Keratinocyte (primary cell): ENCODE data around the gene BTG2. TPM values are rescaled to one million over a fixed set of nuclear protein-coding genes. Genes with fewer than 3 reads are reported as not detected.

Source experiments
- DNase-seq: peaks from one replicate; pipeline ENCODE4 v3.0.0-alpha.2; 2011; ENCODE audit warnings: low read depth, missing footprints, low spot score
- FAIRE-seq: peaks from 2 replicates; lab custom pipeline; 2011; peaks lifted over from hg19 to GRCh38; lab: Jason Lieb, UNC
- H2AFZ ChIP-seq: 2 replicates; pipeline ENCODE4 v1.6.0; 2012; ENCODE audit warnings: low read length, control low read depth, inconsistent platforms; ENCODE audit not compliant: control insufficient read depth
- H3K27ac ChIP-seq: 2 replicates; pipeline ENCODE4 v1.5.1; 2011; ENCODE audit warnings: low read length; ENCODE audit not compliant: control insufficient read depth, insufficient read depth
- H3K27me3 ChIP-seq: 3 replicates; pipeline ENCODE4 v1.6.0; 2011; ENCODE audit warnings: low read length; ENCODE audit not compliant: control insufficient read depth, insufficient read depth; ENCODE audit errors: extremely low read depth
- H3K36me3 ChIP-seq, 2 experiments: 2 replicates in 1 of 2; 3 replicates in 1 of 2; pipeline ENCODE4 v1.5.1; 2011; ENCODE audit warnings: low read length in 2 of 2, mild to moderate bottlenecking in 1 of 2; ENCODE audit not compliant: control insufficient read depth in 2 of 2, insufficient read depth in 2 of 2; ENCODE audit errors: extremely low read depth in 1 of 2
- H3K4me1 ChIP-seq: 3 replicates; pipeline ENCODE4 v1.5.1; 2011; ENCODE audit warnings: low read length; ENCODE audit not compliant: control insufficient read depth, insufficient read depth; ENCODE audit errors: extremely low read depth
- H3K4me2 ChIP-seq: 3 replicates; pipeline ENCODE4 v1.6.0; 2011; ENCODE audit warnings: low read depth, low read length; ENCODE audit not compliant: control insufficient read depth, insufficient read depth; ENCODE audit errors: extremely low read depth
- H3K4me3 ChIP-seq, 3 experiments: fragments of 200-600 bp in 1 of 3; sonication (generic) in 1 of 3; 2 replicates in 2 of 3; 3 replicates in 1 of 3; pipeline ENCODE4 v1.5.1; 2011 to 2016; ENCODE audit warnings: low read length in 3 of 3, mild to moderate bottlenecking in 3 of 3, control low read depth in 2 of 3, inconsistent platforms in 1 of 3, low read depth in 1 of 3, mixed read lengths in 1 of 3, mixed run types in 1 of 3, moderate library complexity in 1 of 3; ENCODE audit not compliant: control insufficient read depth in 2 of 3, insufficient read depth in 2 of 3; ENCODE audit errors: extremely low read depth in 1 of 3
- H3K79me2 ChIP-seq: 2 replicates; pipeline ENCODE4 v1.6.0; 2012; ENCODE audit warnings: low read length; ENCODE audit not compliant: control insufficient read depth, insufficient read depth
- H3K9ac ChIP-seq: 3 replicates; pipeline ENCODE4 v1.6.0; 2011; ENCODE audit warnings: low read length; ENCODE audit not compliant: control insufficient read depth, insufficient read depth; ENCODE audit errors: extremely low read depth
- H3K9me1 ChIP-seq: 3 replicates; pipeline ENCODE4 v1.6.0; 2011; ENCODE audit warnings: low read length; ENCODE audit not compliant: control insufficient read depth, insufficient read depth; ENCODE audit errors: extremely low read depth
- H3K9me3 ChIP-seq: 2 replicates; pipeline ENCODE4 v1.5.1; 2012; ENCODE audit warnings: low read depth, low read length; ENCODE audit not compliant: control insufficient read depth
- H4K20me1 ChIP-seq: 3 replicates; pipeline ENCODE4 v1.6.0; 2011; ENCODE audit warnings: low read length; ENCODE audit not compliant: control insufficient read depth, insufficient read depth; ENCODE audit errors: extremely low read depth
- CTCF ChIP-seq, 3 experiments: IDR thresholded peaks in 1 of 3; conservative IDR thresholded peaks in 1 of 3; optimal IDR thresholded peaks in 1 of 3; 2 replicates in 2 of 3; 3 replicates in 1 of 3; pipeline versions ENCODE3 to v1.5.1; 2011; ENCODE audit warnings: low read length in 3 of 3, mild to moderate bottlenecking in 3 of 3, moderate library complexity in 2 of 3, control low read depth in 1 of 3, inconsistent platforms in 1 of 3; ENCODE audit not compliant: insufficient read depth in 2 of 3; ENCODE audit errors: extremely low read depth in 1 of 3
- EZH2 ChIP-seq: IDR thresholded peaks from one replicate; pipeline ENCODE4 v1.6.1; 2012; ENCODE audit warnings: inconsistent platforms, mild to moderate bottlenecking, low read length, moderate library complexity
- dilution Hi-C: fragments of 300-500 bp; cut with MboI; formaldehyde crosslinking; loops from one replicate; pipeline ENCODE4 v1.7.0; 2020; ENCODE audit warnings: low sequenced_read_pairs; ENCODE audit not compliant: extremely low pct_ligation_motif_present
- polyA plus RNA-seq, 5 experiments: library from polyadenylated mRNA; depleted of rRNA in 3 of 5; stranded (reverse) in 3 of 5; stranded (forward) in 1 of 5; unstranded in 1 of 5; fragments of >200 nt; gene quantifications; 1 replicate in 1 of 5; 2 replicates in 3 of 5; 3 replicates in 1 of 5; pipeline versions ENCODE4 v1.2.1 to v1.2.3, GENCODE V29; 2011 to 2012; ENCODE audit warnings: missing spikeins in 2 of 5, low read depth in 1 of 5, low replicate concordance in 1 of 5

BTG2 gene
- polyA plus RNA-seq, 1 donor (not counting 4 experiments of a cell fraction or from before 2014, with no cell fraction given) = 117 TPM

GRCh38 chr1:203281033-203281432 is 24.3 kb upstream of the BTG2 start:
- no peak overlapping the region for H2AFZ ChIP-seq
- FAIRE-seq = peak; percentile 43

DNA sequence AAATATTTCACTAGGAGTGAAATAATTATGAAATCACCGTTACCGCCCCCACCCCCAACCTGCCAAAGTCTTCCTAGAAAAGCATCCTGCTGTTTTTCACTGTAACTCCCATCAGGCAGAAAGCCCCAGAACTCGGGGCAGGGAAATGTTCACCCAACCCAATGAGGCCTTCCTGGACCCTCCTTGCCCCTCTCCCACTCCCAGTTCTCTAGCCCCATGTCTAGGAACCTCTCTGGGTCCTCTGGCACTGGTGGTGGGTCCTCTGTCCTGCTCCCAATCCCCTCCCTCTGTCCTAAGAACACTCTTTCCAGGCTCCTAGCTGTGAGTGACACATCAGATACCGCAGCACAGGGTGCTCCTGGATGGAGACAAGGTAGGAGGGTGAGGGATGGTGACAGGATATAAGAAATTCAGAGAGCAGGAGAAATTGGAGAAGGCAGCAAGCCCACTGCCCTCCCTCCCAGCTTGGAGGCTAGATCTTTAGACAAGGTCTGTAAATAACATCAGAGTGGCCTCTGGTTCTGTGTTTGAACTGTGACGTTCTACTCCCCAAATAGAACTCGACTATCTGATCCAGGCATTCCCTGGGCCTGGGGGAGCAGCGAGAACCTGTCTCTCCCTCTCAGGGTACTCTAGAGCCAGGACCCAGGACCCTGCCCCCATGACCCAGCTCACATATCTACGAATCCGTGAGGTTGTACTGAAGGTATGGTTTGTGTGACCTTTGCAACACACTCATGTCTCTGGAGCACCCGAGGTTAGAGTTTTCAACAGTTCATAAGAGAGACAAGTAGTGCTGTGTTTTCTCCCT is 23.3 kb upstream of the BTG2 start:
- FAIRE-seq (no peak), DNase-seq (no peak)
- H3K9me3 ChIP-seq = no peaks in the 10 kb centered on the region
- peaks cover 45% of the 10 kb centered on the region for H3K4me1 ChIP-seq
- no peaks in the 10 kb centered on the region for H3K9me1 ChIP-seq
- no peaks in the 10 kb centered on the region for H4K20me1 ChIP-seq
- H2AFZ ChIP-seq = no peak overlapping the region
- dilution Hi-C loops = no loop called here
- H3K27ac ChIP-seq = peak overlapping the region; percentile 58
- TF ChIP-seq EZH2 (no peak), CTCF (optimal IDR thresholded peaks at IDR 0.05 in 1 of 3, IDR thresholded peaks at IDR 0.05 in 1 of 3, conservative IDR thresholded peaks at IDR 0.05 in 1 of 3; ENCODE audit: extremely low read depth in 1 of 3, insufficient read depth in 2 of 3, low read length in 3 of 3) (no peak)
- no peak overlapping the region for H3K4me3 ChIP-seq
- H3K27me3 ChIP-seq = no peaks in the 10 kb centered on the region
- H3K36me3 ChIP-seq = no peaks in the 10 kb centered on the region
- H3K9ac ChIP-seq = no peak overlapping the region
- no peaks in the 10 kb centered on the region for H3K79me2 ChIP-seq
- no peak overlapping the region for H3K4me2 ChIP-seq

More at GRCh38 chr1:203281033-203281432, 24.3 kb upstream of the BTG2 start:
- no peaks in the 10 kb centered on the region for H4K20me1 ChIP-seq
- DNase-seq = no peak
- dilution Hi-C loops = no loop called here
- H3K4me2 ChIP-seq = peak overlapping the region; percentile 66
- H3K9ac ChIP-seq = no peak overlapping the region
- H3K4me1 ChIP-seq = peaks cover 38% of the 10 kb centered on the region
- no peaks in the 10 kb centered on the region for H3K36me3 ChIP-seq
- peak overlapping the region; percentile 58 for H3K27ac ChIP-seq
- H3K79me2 ChIP-seq = no peaks in the 10 kb centered on the region
- no peak for TF ChIP-seq EZH2
- TF ChIP-seq CTCF (optimal IDR thresholded peaks at IDR 0.05 in 1 of 3, IDR thresholded peaks at IDR 0.05 in 1 of 3, conservative IDR thresholded peaks at IDR 0.05 in 1 of 3; ENCODE audit: extremely low read depth in 1 of 3, insufficient read depth in 2 of 3, low read length in 3 of 3) = peak; percentile 45 to 59 (median 57)
- H3K4me3 ChIP-seq = no peak overlapping the region
- no peaks in the 10 kb centered on the region for H3K27me3 ChIP-seq
- no peaks in the 10 kb centered on the region for H3K9me1 ChIP-seq
- H3K9me3 ChIP-seq = no peaks in the 10 kb centered on the region
